HTERT RPE-1 (cell line): ENCODE data around the gene CFAP69.
"Not testable (repeated sequence)": the region's sequence is repeated elsewhere in the genome, so short reads cannot be mapped to it uniquely, and the experiment has no call there.

ENCODE experiments used
- in situ Hi-C: fragments of 300-500 bp; cut with MboI; formaldehyde crosslinking; loops from 4 replicates; pipeline ENCODE4 v1.14.3; 2020; ENCODE audit warnings: low sequenced_read_pairs

CFAP69 gene

GRCh38 chr7:90232430-90232829 lies 12.5 kb upstream of the CFAP69 start:
- in situ Hi-C loops: no loop called here

- in situ Hi-C loops: no loop called here
These were observed 11.4 kb upstream of the CFAP69 start for GRCh38 chr7:90233569-90233968.

- in situ Hi-C loops: no loop called here
These were observed 8.2 kb upstream of the CFAP69 start for GRCh38 chr7:90236721-90237289.

- in situ Hi-C loops: no loop called here
These were observed 7.0 kb upstream of the CFAP69 start for GRCh38 chr7:90238022-90238421.

GRCh38 chr7:90238583-90238982 lies 6.4 kb upstream of the CFAP69 start:
- in situ Hi-C loops: no loop called here

GRCh38 chr7:90239050-90239449 lies 5.9 kb upstream of the CFAP69 start:
- in situ Hi-C loops: no loop called here

GRCh38 chr7:90239625-90240228 lies 5.2 kb upstream of the CFAP69 start:
- in situ Hi-C loops: no loop called here

GRCh38 chr7:90242369-90243168 lies 2.4 kb upstream of the CFAP69 start:
- in situ Hi-C loops: no loop called here

GRCh38 chr7:90243556-90243955 lies 1.4 kb upstream of the CFAP69 start:
- in situ Hi-C loops: no loop called here

GRCh38 chr7:90244565-90244908 lies 437 bp upstream of the CFAP69 start:
- in situ Hi-C loops: no loop called here

GRCh38 chr7:90246171-90246570 lies 1.2 kb downstream of the CFAP69 start:
- in situ Hi-C loops: no loop called here

GRCh38 chr7:90248706-90249105 lies 3.7 kb downstream of the CFAP69 start:
- in situ Hi-C loops: no loop called here

- in situ Hi-C loops: no loop called here
These were observed 5.8 kb downstream of the CFAP69 start for GRCh38 chr7:90250601-90251303.

- in situ Hi-C loops: no loop called here
These were observed 6.3 kb downstream of the CFAP69 start for GRCh38 chr7:90251304-90251635.

GRCh38 chr7:90256011-90256410 lies 11.0 kb downstream of the CFAP69 start:
- in situ Hi-C loops: not testable (repeated sequence)

GRCh38 chr7:90256778-90257177 lies 11.8 kb downstream of the CFAP69 start:
- in situ Hi-C loops: no loop called here

- in situ Hi-C loops: no loop called here
These were observed 16.5 kb downstream of the CFAP69 start for GRCh38 chr7:90261441-90261840.

GRCh38 chr7:90262438-90262837 lies 17.5 kb downstream of the CFAP69 start:
- in situ Hi-C loops: no loop called here

- in situ Hi-C loops: no loop called here
These were observed 21.8 kb downstream of the CFAP69 start for GRCh38 chr7:90266808-90267207.

- in situ Hi-C loops: no loop called here
These were observed 22.4 kb downstream of the CFAP69 start for GRCh38 chr7:90267263-90267858.

GRCh38 chr7:90269163-90269562 lies 24.2 kb downstream of the CFAP69 start:
- in situ Hi-C loops: no loop called here
